NT2/D1 (cell line): ENCODE data around the gene GSTT2B.
"Not testable (repeated sequence)": the region's sequence is repeated elsewhere in the genome, so short reads cannot be mapped to it uniquely, and the experiment has no call there.

Source experiments
- DNase-seq: peaks from one replicate; pipeline ENCODE4 v3.0.0-alpha.2; 2011; ENCODE audit warnings: low read depth, low spot score
- H3K27me3 ChIP-seq: 2 replicates; pipeline ENCODE4 v1.6.0; 2011; ENCODE audit warnings: mild to moderate bottlenecking; ENCODE audit not compliant: insufficient read length, insufficient read depth
- H3K36me3 ChIP-seq: 2 replicates; pipeline ENCODE4 v1.6.1; 2011; ENCODE audit warnings: mild to moderate bottlenecking, low read length, mixed read lengths; ENCODE audit not compliant: insufficient read depth, insufficient read length
- H3K4me1 ChIP-seq: 2 replicates; pipeline ENCODE4 v1.5.1; 2011; ENCODE audit not compliant: insufficient read depth, insufficient read length
- H3K4me3 ChIP-seq: 2 replicates; pipeline ENCODE4 v1.5.1; 2011; ENCODE audit warnings: low read depth; ENCODE audit not compliant: insufficient read length
- H3K9ac ChIP-seq: 2 replicates; pipeline ENCODE4 v1.6.0; 2011; ENCODE audit warnings: low read depth; ENCODE audit not compliant: insufficient read length
- H3K9me3 ChIP-seq: 2 replicates; pipeline ENCODE4 v1.5.1; 2011; ENCODE audit warnings: mild to moderate bottlenecking, low read length; ENCODE audit not compliant: insufficient read depth
- SUZ12 ChIP-seq: IDR thresholded peaks from 2 replicates; pipeline ENCODE4 v1.6.1; 2011; ENCODE audit not compliant: insufficient read length, insufficient read depth; ENCODE audit errors: extremely low read depth
- YY1 ChIP-seq: IDR thresholded peaks from 2 replicates; pipeline ENCODE4 v1.6.1; 2011; ENCODE audit not compliant: insufficient read length, insufficient read depth
- ZNF274 ChIP-seq: IDR thresholded peaks from 2 replicates; pipeline ENCODE4 v1.6.1; 2011; ENCODE audit warnings: mild to moderate bottlenecking, low read depth, low read length

Gene GSTT2B, protein sequence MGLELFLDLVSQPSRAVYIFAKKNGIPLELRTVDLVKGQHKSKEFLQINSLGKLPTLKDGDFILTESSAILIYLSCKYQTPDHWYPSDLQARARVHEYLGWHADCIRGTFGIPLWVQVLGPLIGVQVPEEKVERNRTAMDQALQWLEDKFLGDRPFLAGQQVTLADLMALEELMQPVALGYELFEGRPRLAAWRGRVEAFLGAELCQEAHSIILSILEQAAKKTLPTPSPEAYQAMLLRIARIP

DNA sequence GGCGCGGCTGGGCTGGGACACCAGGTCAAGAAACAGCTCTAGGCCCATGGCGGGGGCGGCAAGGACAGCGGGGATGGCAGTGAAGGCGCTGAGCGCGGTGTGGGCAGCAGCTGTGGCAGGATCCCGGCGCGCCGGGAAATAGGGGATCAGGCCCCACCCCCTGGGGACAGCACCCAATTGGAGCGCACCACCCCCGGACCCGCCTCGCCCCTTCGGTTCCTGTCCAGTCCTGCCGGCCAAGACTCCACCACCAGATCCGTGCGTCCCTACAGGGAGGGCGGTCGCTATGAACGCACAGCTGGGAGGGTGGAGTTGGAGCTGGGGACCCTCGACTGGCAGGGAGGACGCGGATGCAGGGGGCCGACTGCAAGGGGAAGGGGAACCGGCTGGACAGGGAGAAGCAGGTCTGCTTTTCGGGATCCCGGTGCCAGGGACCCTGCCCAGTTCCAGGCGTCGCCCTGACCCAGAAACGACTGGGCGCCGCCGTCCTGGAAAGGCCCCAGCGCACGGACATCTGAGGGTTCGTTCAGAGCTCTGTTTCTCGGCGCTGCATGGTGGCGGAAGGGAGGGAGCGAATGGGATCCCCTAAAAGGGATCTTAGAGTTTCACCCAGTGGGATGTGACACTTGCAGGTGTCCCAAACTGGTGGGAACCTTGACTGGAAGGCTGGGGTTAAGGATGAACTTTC is at the start of gene GSTT2B:
GSTT2B (minus strand) TSS at position 112 of the 688 bp plus-strand sequence; CDS start at position 48, 64 bp downstream.
- H3K27me3 ChIP-seq, H3K36me3 ChIP-seq, DNase-seq, H3K9me3 ChIP-seq, H3K9ac ChIP-seq, H3K4me3 ChIP-seq, H3K4me1 ChIP-seq: not testable (repeated sequence)

DNA sequence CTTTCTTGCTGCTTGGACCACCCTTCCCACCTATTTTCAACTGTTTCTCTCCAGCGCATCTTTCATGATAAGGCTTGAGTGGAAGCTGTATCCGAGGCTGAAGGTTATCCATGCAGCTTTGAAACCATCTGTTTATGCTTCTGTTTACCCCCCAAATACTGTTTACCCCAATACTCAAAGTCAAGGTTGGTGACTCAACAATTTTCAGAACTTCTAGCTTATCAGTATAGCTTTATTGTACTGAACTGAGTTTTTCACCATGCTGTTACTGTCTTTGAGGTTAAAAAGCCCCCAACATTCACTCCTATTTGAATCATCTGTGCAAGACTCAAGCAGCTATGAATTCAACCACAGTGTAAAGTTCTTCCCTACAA is 49.0 kb upstream of the GSTT2B start:
- TF ChIP-seq ZNF274 (no peak), YY1 (no peak), SUZ12 (no peak)
- Histone ChIP-seq H3K9me3 (peaks cover 6% of the 10 kb centered on the region; the same call in 1 of the 2 replicates), H3K4me3 (no peak overlapping the region), H3K27me3 (peaks cover 3% of the 10 kb centered on the region), H3K9ac (no peak overlapping the region), H3K36me3 (no peaks in the 10 kb centered on the region), H3K4me1 (no peaks in the 10 kb centered on the region)
- no peak for DNase-seq

DNA sequence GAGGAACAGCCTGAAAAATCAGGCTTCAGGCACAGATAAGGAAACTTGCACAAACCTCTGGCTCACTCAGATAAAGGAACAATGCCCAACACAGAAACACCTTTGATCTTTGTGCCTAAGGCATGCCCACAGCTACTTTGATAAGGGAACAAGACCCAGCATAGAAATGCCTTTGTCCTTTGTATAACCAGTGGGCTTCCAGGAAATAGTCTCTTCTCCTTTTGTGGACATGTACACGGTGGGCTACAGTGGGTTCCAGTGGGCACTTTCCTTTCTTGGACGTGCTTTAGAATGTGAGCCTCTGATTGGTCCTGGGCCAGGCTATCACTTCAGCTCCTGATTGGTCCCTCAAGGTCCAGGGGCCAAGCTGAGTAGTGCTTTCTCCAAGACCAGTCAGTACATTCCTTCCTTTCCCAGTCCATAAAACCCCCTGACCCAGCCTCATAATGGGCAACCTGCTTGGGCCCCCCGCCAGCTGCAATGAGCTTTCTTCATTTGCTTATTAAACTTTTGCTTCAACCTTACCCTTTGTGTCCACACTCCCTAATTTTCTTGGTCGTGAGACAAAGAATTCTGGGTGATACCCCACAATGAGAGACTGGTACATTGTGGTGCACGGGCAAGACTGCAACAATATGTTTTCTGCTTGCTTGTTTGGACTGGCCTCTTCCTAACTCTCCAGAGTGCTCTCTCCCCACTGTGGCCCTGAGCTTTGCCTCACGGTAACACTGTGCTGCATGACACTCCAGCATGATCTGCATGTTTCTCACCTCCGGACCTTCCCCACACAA is 48.4 kb upstream of the GSTT2B start:
- Histone ChIP-seq H3K27me3 (peaks cover 3% of the 10 kb centered on the region), H3K4me3 (no peak overlapping the region), H3K36me3 (no peaks in the 10 kb centered on the region), H3K9me3 (peaks cover 6% of the 10 kb centered on the region; the same call in 1 of the 2 replicates), H3K9ac (no peak overlapping the region), H3K4me1 (no peaks in the 10 kb centered on the region)
- TF ChIP-seq ZNF274 (no peak), YY1 (no peak), SUZ12 (no peak)
- DNase-seq: no peak

DNA sequence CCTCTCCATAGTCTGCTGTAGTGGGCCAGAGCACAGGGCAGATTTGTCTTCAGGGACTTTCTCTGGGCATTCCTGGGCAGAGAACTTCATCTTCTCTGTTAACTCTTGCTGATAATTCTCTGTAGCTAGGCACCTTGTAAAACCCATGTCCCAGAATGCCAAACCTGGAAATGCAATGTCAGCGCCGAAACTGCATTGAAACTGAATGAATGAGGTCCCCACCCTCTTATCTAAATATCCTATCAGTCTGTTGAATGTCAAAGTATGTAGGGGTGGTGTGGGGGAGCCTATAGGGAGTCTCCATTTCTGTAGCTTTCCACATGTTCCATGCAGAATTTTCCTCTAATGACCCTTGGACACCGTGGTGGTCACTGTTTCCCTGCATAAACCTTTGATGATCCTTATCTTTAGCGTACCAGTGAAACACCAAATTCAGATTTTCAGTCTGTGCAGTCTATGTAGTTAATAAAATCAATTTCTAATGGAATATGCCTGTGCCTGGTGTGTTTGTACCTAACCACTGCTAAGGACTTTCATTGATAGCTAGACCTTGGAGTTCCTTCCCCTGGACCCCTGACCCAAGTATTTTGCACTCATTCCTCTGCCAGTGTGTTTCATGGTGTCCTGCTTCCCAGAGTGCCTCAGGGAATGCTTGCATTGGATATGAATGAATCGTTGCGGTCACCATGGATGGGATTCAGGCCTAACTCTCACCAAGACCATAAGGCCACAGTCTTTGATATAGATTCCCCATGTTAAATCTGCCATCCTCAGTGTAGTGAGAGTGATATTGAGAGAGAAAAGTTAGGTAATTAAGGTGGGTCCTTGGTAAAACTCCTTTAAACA is 47.6 kb upstream of the GSTT2B start:
- no peak for TF ChIP-seq YY1
- TF ChIP-seq SUZ12: no peak
- TF ChIP-seq ZNF274: no peak
- Histone ChIP-seq H3K36me3 (no peaks in the 10 kb centered on the region), H3K9me3 (peaks cover 6% of the 10 kb centered on the region; the same call in 1 of the 2 replicates), H3K27me3 (peaks cover 3% of the 10 kb centered on the region), H3K4me1 (peaks cover 4% of the 10 kb centered on the region), H3K9ac (no peak overlapping the region), H3K4me3 (no peak overlapping the region)
- DNase-seq: no peak

DNA sequence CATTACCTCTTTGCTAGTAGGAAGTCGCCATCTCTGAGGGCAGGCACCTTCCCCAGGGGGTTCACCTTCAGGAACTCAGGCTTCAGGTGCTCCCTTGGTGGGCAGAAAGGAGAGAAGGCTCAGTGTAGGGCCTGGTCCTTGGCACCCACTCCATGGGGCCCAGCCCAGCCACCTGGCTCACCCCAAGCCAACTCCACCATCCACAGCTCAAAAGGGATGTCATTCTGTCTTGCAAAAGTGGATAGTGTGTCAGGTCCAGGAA is 47.0 kb upstream of the GSTT2B start:
- peaks cover 4% of the 10 kb centered on the region for H3K4me1 ChIP-seq
- H3K36me3 ChIP-seq: no peaks in the 10 kb centered on the region
- no peak overlapping the region for H3K4me3 ChIP-seq
- TF ChIP-seq ZNF274: no peak
- no peak overlapping the region for H3K9ac ChIP-seq
- H3K9me3 ChIP-seq: peaks cover 6% of the 10 kb centered on the region; the same call in 1 of the 2 replicates
- DNase-seq: no peak
- peaks cover 3% of the 10 kb centered on the region for H3K27me3 ChIP-seq

DNA sequence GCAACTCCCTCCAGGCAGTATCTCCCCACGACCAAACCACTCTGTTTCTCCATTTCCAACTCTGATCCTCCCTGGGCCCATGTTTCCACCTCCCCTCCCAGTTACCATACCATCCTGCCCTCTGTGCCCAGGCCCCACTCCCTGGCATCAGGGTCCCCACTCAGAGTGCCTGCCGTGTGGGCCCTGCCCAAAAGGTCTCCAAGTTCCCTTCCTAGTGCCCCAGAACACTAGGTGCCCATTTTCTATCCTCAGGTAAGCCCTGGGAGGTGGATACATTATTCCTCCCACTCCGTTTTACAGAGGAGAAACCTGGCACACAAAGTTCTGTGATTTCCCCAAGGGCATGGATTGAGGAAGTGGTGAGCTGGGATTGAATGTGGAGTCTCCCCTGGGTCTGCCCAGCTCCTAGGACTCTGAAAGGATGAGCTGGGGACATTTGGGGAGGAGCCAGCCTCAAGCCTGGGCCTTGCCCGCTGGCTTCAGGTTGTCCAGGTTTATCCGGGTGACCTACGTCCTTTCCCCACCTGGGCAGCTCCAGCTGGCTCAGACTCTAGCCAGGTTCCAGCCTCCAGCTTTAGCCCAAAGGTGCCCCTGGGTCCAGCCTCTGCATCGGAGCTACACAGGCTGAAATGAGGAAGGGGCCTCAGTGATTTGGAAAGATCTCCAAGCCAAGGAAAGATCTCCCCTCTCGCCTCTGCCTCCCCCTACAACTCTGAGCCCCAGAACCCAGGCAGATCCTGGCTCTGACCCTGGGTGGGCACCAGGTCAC is 46.4 kb upstream of the GSTT2B start:
- Histone ChIP-seq H3K36me3 (no peaks in the 10 kb centered on the region), H3K4me3 (no peak overlapping the region), H3K9ac (no peak overlapping the region), H3K9me3 (peaks cover 6% of the 10 kb centered on the region; the same call in 1 of the 2 replicates), H3K4me1 (peaks cover 4% of the 10 kb centered on the region), H3K27me3 (peaks cover 3% of the 10 kb centered on the region)
- no peak for DNase-seq
- no peak for TF ChIP-seq ZNF274
- TF ChIP-seq YY1: no peak
- TF ChIP-seq SUZ12: no peak
